ENCODE measurements around the gene TSC2.

The TSC2 gene

DNA sequence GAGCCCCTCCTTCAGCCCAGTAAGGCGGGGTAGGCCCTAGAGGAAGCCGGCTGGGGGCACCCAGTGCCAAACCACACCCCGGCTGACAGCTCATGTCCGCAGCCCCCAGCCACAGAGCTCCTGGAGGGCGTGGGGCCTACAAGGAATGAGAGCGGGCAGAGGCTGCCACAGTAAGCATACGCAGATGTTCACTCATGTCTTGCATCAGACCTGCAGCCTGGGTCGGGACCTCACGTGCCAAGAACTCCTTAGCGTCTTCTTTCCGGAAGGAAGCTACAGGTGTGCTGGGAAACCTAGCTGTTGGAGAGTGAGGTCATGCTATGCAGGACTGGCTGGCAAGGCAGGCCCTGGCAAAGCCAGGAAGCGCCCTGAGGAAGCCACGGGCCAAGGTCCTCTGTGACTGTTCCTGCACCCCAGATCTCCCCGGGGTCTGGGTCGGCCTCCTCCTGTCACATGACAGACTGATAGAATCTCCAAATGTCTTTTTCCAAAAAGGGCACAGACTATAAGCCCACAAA, 39.7 kb upstream of the TSC2 start:
- Histone ChIP-seq H2AFZ (ENCODE audit: low read depth, low read length) (no peak overlapping the region), H3K27me3 (ENCODE audit: low read depth, low read length) (no peaks in the 10 kb centered on the region), H3K4me2 (ENCODE audit: low read length) (peak overlapping the region; percentile 99), H3K36me3 (replicated peaks; ENCODE audit: low read depth, low read length) (peaks cover 18% of the 10 kb centered on the region), H3K9ac (ENCODE audit: low read length) (peak overlapping the region; percentile 87), H3K4me3 (ENCODE audit: low read length) (peak overlapping the region; percentile 95), H4K20me1 (ENCODE audit: insufficient read depth, low read length) (peaks cover 59% of the 10 kb centered on the region), H3K4me1 (ENCODE audit: low read length) (peaks cover 29% of the 10 kb centered on the region), H3K79me2 (ENCODE audit: low read length) (peaks cover 76% of the 10 kb centered on the region), H3K27ac (ENCODE audit: low read length) (peak overlapping the region; percentile 68), H3K9me3 (ENCODE audit: insufficient read depth, low read length) (no peaks in the 10 kb centered on the region)
- TF ChIP-seq, protein P1, sequence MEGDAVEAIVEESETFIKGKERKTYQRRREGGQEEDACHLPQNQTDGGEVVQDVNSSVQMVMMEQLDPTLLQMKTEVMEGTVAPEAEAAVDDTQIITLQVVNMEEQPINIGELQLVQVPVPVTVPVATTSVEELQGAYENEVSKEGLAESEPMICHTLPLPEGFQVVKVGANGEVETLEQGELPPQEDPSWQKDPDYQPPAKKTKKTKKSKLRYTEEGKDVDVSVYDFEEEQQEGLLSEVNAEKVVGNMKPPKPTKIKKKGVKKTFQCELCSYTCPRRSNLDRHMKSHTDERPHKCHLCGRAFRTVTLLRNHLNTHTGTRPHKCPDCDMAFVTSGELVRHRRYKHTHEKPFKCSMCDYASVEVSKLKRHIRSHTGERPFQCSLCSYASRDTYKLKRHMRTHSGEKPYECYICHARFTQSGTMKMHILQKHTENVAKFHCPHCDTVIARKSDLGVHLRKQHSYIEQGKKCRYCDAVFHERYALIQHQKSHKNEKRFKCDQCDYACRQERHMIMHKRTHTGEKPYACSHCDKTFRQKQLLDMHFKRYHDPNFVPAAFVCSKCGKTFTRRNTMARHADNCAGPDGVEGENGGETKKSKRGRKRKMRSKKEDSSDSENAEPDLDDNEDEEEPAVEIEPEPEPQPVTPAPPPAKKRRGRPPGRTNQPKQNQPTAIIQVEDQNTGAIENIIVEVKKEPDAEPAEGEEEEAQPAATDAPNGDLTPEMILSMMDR (IDR thresholded peaks at IDR 0.05; ENCODE audit: low read depth, low read length), result no peak
- no peak for TF ChIP-seq EZH2phosphoT487 (IDR thresholded peaks at IDR 0.05; ENCODE audit: low read depth)

DNA sequence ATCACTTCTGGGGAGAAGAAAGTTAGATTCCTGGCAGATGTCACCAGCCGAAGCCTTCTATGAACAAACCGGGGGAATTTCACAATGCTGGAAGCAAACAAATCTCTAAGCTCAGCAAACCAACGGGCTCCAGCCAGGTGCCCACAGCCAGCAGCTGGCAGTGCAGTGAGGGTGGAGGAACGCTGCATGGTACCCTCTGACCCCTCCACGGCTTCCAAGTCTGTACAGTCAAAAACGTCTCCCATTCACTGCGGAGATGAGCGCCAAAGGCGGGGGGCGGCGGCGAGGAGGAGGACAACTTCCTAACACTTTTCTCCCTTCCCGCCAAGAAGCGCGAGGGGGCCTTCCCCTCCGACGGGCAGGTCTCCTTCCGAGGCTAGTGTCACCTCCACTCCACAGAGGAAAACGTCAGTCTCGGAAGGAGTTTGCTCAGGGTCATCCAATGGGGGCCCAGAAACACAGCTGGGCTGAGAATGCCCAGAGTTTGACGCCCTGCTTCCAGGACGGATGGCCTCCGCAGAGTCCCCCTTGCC, 39.1 kb upstream of the TSC2 start:
- Histone ChIP-seq H3K4me3 (ENCODE audit: low read length) (peak overlapping the region; percentile 95), H3K27ac (ENCODE audit: low read length) (peak overlapping the region; percentile 68), H3K4me1 (ENCODE audit: low read length) (peaks cover 29% of the 10 kb centered on the region), H3K9me3 (ENCODE audit: insufficient read depth, low read length) (no peaks in the 10 kb centered on the region), H3K27me3 (ENCODE audit: low read depth, low read length) (no peaks in the 10 kb centered on the region), H3K4me2 (ENCODE audit: low read length) (peak overlapping the region; percentile 99), H3K9ac (ENCODE audit: low read length) (peak overlapping the region; percentile 87), H3K79me2 (ENCODE audit: low read length) (peaks cover 70% of the 10 kb centered on the region), H3K36me3 (replicated peaks; ENCODE audit: low read depth, low read length) (peaks cover 12% of the 10 kb centered on the region), H2AFZ (ENCODE audit: low read depth, low read length) (no peak overlapping the region), H4K20me1 (ENCODE audit: insufficient read depth, low read length) (peaks cover 53% of the 10 kb centered on the region)
- TF ChIP-seq EZH2phosphoT487 (IDR thresholded peaks at IDR 0.05; ENCODE audit: low read depth), result no peak
- TF ChIP-seq, protein P1 (IDR thresholded peaks at IDR 0.05; ENCODE audit: low read depth, low read length), result no peak

DNA sequence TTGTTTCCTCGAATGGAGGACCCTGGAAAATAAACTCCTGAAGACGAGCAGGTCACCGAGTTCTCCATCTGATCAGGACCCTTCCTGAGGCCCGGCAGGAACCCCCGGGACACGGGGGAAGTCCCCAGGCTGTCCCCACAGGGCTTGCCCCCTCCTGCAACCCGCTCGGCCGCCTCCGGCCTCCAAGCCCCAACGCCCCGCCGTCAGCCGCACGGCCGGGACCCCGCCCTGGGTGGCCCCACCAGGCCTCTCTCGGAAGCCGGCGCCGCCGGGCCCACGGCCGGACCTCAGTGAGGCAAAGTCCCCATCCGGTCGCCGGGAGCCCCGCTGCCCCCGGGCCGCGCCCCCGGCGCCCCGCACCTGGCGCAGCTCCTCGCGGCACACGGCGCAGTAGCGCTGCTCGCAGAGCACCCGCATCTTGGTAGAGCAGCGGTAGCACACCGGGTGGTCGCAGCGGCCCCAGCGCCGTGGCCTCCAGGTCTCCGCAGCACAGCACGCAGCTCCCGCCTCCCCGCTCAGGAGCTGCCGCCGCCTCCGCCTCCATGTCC, 38.5 kb upstream of the TSC2 start:
- H3K79me2 ChIP-seq (ENCODE audit: low read length), result peaks cover 65% of the 10 kb centered on the region
- peaks cover 48% of the 10 kb centered on the region for H4K20me1 ChIP-seq (ENCODE audit: insufficient read depth, low read length)
- H3K4me2 ChIP-seq (ENCODE audit: low read length), result peak overlapping the region; percentile 99

More for the DNA sequence above, 38.5 kb upstream of the TSC2 start:
- no peaks in the 10 kb centered on the region for H3K27me3 ChIP-seq (ENCODE audit: low read depth, low read length)
- peaks cover 25% of the 10 kb centered on the region for H3K4me1 ChIP-seq (ENCODE audit: low read length)
- no peaks in the 10 kb centered on the region for H3K9me3 ChIP-seq (ENCODE audit: insufficient read depth, low read length)
- H3K27ac ChIP-seq (ENCODE audit: low read length), result peak overlapping the region; percentile 68
- peak overlapping the region; percentile 87 for H3K9ac ChIP-seq (ENCODE audit: low read length)
- H3K4me3 ChIP-seq (ENCODE audit: low read length), result peak overlapping the region; percentile 95
- no peak overlapping the region for H2AFZ ChIP-seq (ENCODE audit: low read depth, low read length)
- peaks cover 12% of the 10 kb centered on the region for H3K36me3 ChIP-seq (replicated peaks; ENCODE audit: low read depth, low read length)
- TF ChIP-seq, protein P1 (IDR thresholded peaks at IDR 0.05; ENCODE audit: low read depth, low read length), result no peak
- TF ChIP-seq EZH2phosphoT487 (IDR thresholded peaks at IDR 0.05; ENCODE audit: low read depth), result no peak

Measured in OCI-LY3 (cell line).